HEK293 (cell line): ENCODE data around the gene IGF2BP2.

Source experiments
- CTCF ChIA-PET: fragments of 350-600 bp; formaldehyde crosslinking; extraction: SDS; loops from one replicate; lab custom pipeline; 2021; ENCODE audit warnings: antibody characterized with exemption; lab: Yijun Ruan, JAX
- POLR2A ChIA-PET: fragments of 300-600 bp; formaldehyde crosslinking; extraction: SDS; loops from one replicate; lab custom pipeline; 2020; ENCODE audit warnings: antibody characterized with exemption, inconsistent platforms; lab: Yijun Ruan, JAX
- H3K27ac ChIP-seq: fragments of 200-500 bp; sonication (Bioruptor generic); 2 replicates; pipeline ENCODE4 v1.5.1; 2014; ENCODE audit warnings: low read depth, low read length, control low read depth, inconsistent platforms; ENCODE audit errors: extremely low read depth
- H3K36me3 ChIP-seq, 2 experiments: fragments of 200-500 bp in 1 of 2; sonication (Bioruptor generic) in 1 of 2; 1 replicate in 1 of 2; 2 replicates in 1 of 2; pipeline ENCODE4 v1.5.1; 2014 to 2017; ENCODE audit warnings: inconsistent platforms in 2 of 2, low read length in 2 of 2; ENCODE audit not compliant: control insufficient read depth in 2 of 2, insufficient read depth in 1 of 2
- H3K4me1 ChIP-seq: fragments of 200-500 bp; sonication (Bioruptor generic); 2 replicates; pipeline ENCODE4 v1.5.1; 2014; ENCODE audit warnings: mild to moderate bottlenecking, low read length, inconsistent platforms; ENCODE audit not compliant: control insufficient read depth, insufficient read depth
- H3K4me3 ChIP-seq: 2 replicates; pipeline ENCODE4 v1.5.1; 2011; ENCODE audit warnings: low read depth, mild to moderate bottlenecking, control low read depth, low read length, moderate library complexity
- H3K9me3 ChIP-seq: fragments of 200-500 bp; sonication (Bioruptor generic); 2 replicates; pipeline ENCODE4 v1.5.1; 2014; ENCODE audit warnings: low read depth, low read length, inconsistent platforms; ENCODE audit not compliant: control insufficient read depth, insufficient read depth
- CTCF ChIP-seq: fragments of 450-650 bp; formaldehyde crosslinking; IDR thresholded peaks from 2 replicates; pipeline ENCODE4 v1.5.1; 2016; ENCODE audit warnings: missing biosample characterization, missing genetic modification characterization
- INSM2 ChIP-seq: fragments of 450-650 bp; formaldehyde crosslinking; IDR thresholded peaks from 2 replicates; pipeline ENCODE4 v1.5.1; 2016; ENCODE audit warnings: missing biosample characterization, missing genetic modification characterization
- KLF10 ChIP-seq: fragments of 450-650 bp; IDR thresholded peaks from 2 replicates; pipeline ENCODE4 v1.5.1; 2018; ENCODE audit warnings: missing biosample characterization, mild to moderate bottlenecking, missing genetic modification characterization
- SP2 ChIP-seq: fragments of 450-650 bp; formaldehyde crosslinking; IDR thresholded peaks from 2 replicates; pipeline ENCODE4 v1.5.1; 2016; ENCODE audit warnings: missing biosample characterization, missing genetic modification characterization
- SP7 ChIP-seq: fragments of 450-650 bp; formaldehyde crosslinking; IDR thresholded peaks from 2 replicates; pipeline ENCODE4 v1.5.1; 2016; ENCODE audit warnings: missing biosample characterization, missing genetic modification characterization
- ZBTB1 ChIP-seq: fragments of 450-650 bp; formaldehyde crosslinking; IDR thresholded peaks from 2 replicates; pipeline ENCODE4 v1.5.1; 2016; ENCODE audit warnings: missing biosample characterization, missing genetic modification characterization
- ZNF148 ChIP-seq: fragments of 450-650 bp; formaldehyde crosslinking; IDR thresholded peaks from 2 replicates; pipeline ENCODE4 v1.5.0; 2017; ENCODE audit warnings: missing biosample characterization, missing genetic modification characterization, borderline replicate concordance
- ZNF155 ChIP-seq: fragments of 450-650 bp; formaldehyde crosslinking; IDR thresholded peaks from 2 replicates; pipeline ENCODE4 v1.5.1; 2016; ENCODE audit warnings: missing biosample characterization, missing genetic modification characterization
- ZNF404 ChIP-seq: fragments of 450-650 bp; formaldehyde crosslinking; IDR thresholded peaks from 2 replicates; pipeline ENCODE4 v1.5.1; 2017; ENCODE audit warnings: missing biosample characterization, missing genetic modification characterization
- ZNF423 ChIP-seq: fragments of 450-650 bp; formaldehyde crosslinking; IDR thresholded peaks from 2 replicates; pipeline ENCODE4 v1.5.1; 2016; ENCODE audit warnings: missing biosample characterization, missing genetic modification characterization
- ZNF518A ChIP-seq: fragments of 450-650 bp; formaldehyde crosslinking; conservative IDR thresholded peaks from 2 replicates; pipeline ENCODE4 v1.5.1; 2016; ENCODE audit warnings: low read depth, missing biosample characterization, missing genetic modification characterization
- ZNF626 ChIP-seq: fragments of 450-650 bp; sonication (Bioruptor Pico); formaldehyde crosslinking; IDR thresholded peaks from 2 replicates; pipeline ENCODE4 v1.5.1; 2018; ENCODE audit warnings: missing biosample characterization, missing genetic modification characterization, inconsistent platforms
- ZNF670 ChIP-seq: fragments of 450-650 bp; formaldehyde crosslinking; IDR thresholded peaks from 2 replicates; pipeline ENCODE4 v1.5.1; 2016; ENCODE audit warnings: missing biosample characterization, missing genetic modification characterization, low read depth
- ZNF677 ChIP-seq: fragments of 450-650 bp; IDR thresholded peaks from 2 replicates; pipeline ENCODE4 v1.5.0; 2018; ENCODE audit warnings: missing biosample characterization, mild to moderate bottlenecking, missing genetic modification characterization, moderate library complexity
- ZNF785 ChIP-seq: fragments of 450-650 bp; formaldehyde crosslinking; IDR thresholded peaks from 2 replicates; pipeline ENCODE4 v1.5.1; 2016; ENCODE audit warnings: missing biosample characterization, missing genetic modification characterization
- TF ChIP-seq, protein P1 (sequence below): fragments of 450-650 bp; formaldehyde crosslinking; IDR thresholded peaks from 2 replicates; pipeline ENCODE4 v1.5.1; 2017; ENCODE audit warnings: missing biosample characterization, missing genetic modification characterization
- TF ChIP-seq, protein P2 (sequence below): fragments of 450-650 bp; formaldehyde crosslinking; IDR thresholded peaks from 2 replicates; pipeline ENCODE4 v1.5.1; 2016; ENCODE audit warnings: missing biosample characterization, missing genetic modification characterization

IGF2BP2 gene

DNA sequence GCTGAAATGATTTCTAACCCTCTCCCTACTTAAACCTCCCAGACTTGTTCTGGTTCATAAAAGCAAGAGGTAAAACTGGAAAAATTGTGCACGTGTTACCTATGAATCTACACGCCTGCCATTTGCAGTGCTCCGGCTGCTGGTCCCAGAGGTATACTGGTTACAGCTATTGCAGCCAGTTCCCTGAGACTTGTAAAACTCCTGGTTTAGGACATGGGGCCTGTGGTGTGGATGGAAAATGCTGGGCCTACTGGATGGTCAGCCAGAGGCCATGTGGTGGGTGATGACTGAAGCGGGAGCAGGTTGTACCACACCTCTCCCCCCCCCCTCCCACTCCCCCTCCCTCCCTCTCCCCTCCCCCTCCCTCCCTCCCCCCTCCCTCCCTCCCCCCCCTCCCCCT is 193.7 kb downstream of the IGF2BP2 start:
- CTCF ChIA-PET, result no interaction called here
- Histone ChIP-seq H3K4me1 (no peaks in the 10 kb centered on the region), H3K36me3 (peaks cover 0 to 41% of the 10 kb centered on the region in 2 experiments; a peak in 2 of 3 replicates)
- TF ChIP-seq ZNF670 (tag by site-specific recombination) (no peak), INSM2 (no peak), ZNF677 (tag by site-specific recombination) (no peak), ZNF404 (tag by site-specific recombination) (no peak), CTCF (no peak), ZNF785 (tag by site-specific recombination) (no peak)
- TF ChIP-seq, protein P1, sequence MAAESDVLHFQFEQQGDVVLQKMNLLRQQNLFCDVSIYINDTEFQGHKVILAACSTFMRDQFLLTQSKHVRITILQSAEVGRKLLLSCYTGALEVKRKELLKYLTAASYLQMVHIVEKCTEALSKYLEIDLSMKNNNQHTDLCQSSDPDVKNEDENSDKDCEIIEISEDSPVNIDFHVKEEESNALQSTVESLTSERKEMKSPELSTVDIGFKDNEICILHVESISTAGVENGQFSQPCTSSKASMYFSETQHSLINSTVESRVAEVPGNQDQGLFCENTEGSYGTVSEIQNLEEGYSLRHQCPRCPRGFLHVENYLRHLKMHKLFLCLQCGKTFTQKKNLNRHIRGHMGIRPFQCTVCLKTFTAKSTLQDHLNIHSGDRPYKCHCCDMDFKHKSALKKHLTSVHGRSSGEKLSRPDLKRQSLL (tag by site-specific recombination), result no peak
- TF ChIP-seq, all 188 proteins: peak for 0
- POLR2A ChIA-PET, result no interaction called here
- H3K9me3 ChIP-seq, result no peaks in the 10 kb centered on the region
- H3K4me3 ChIP-seq, result no peak overlapping the region
- H3K27ac ChIP-seq, result no peak overlapping the region

DNA sequence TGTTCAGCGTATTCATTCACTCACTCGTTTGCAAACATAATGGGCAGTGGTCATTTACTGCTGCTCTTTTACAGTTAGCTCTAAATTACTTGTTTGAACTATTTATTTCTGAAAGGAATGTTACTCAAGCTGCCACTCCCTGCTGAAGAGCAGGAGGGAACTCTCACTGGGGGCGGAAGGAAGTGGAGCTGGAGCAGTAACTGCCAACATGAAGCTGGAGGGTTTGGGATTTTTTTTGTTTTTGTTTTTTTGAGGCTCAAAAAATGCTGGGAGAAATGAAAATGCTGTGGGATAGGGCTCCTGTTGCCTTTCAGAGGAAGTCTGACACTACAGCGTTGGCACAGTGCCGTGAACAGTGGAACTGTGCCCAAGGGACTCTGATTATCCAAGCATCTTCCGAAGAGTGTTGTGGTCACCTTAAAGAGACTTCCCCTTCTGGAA is 194.6 kb downstream of the IGF2BP2 start:
- POLR2A ChIA-PET, result no interaction called here
- no peak overlapping the region for H3K27ac ChIP-seq
- H3K9me3 ChIP-seq, result no peaks in the 10 kb centered on the region
- no peaks in the 10 kb centered on the region for H3K4me1 ChIP-seq
- CTCF ChIA-PET, result no interaction called here
- peaks cover 0 to 50% of the 10 kb centered on the region in 2 experiments; a peak in 2 of 3 replicates for H3K36me3 ChIP-seq
- no peak overlapping the region for H3K4me3 ChIP-seq
- no peak for TF ChIP-seq ZNF148 (tag by site-specific recombination)
- no peak for TF ChIP-seq ZBTB1 (tag by site-specific recombination)
- TF ChIP-seq KLF10 (tag by site-specific recombination), result no peak
- TF ChIP-seq ZNF155 (tag by site-specific recombination), result no peak

- CTCF ChIA-PET, result no interaction called here
- Histone ChIP-seq H3K9me3 (no peaks in the 10 kb centered on the region), H3K36me3 (peaks cover 0 to 51% of the 10 kb centered on the region in 2 experiments; a peak in 2 of 3 replicates)
- TF ChIP-seq, protein P2, sequence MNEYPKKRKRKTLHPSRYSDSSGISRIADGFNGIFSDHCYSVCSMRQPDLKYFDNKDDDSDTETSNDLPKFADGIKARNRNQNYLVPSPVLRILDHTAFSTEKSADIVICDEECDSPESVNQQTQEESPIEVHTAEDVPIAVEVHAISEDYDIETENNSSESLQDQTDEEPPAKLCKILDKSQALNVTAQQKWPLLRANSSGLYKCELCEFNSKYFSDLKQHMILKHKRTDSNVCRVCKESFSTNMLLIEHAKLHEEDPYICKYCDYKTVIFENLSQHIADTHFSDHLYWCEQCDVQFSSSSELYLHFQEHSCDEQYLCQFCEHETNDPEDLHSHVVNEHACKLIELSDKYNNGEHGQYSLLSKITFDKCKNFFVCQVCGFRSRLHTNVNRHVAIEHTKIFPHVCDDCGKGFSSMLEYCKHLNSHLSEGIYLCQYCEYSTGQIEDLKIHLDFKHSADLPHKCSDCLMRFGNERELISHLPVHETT (tag by site-specific recombination), result no peak
- no peak for TF ChIP-seq SP7
- TF ChIP-seq ZNF518A (tag by site-specific recombination), result no peak
- TF ChIP-seq SP2 (tag by site-specific recombination), result no peak
- no peak for TF ChIP-seq ZNF423
- TF ChIP-seq ZNF626 (tag by site-specific recombination), result no peak
Measured at GRCh38 chr3:185629554-185630181, 195.2 kb downstream of the IGF2BP2 start.

More at GRCh38 chr3:185629554-185630181, 195.2 kb downstream of the IGF2BP2 start:
- no peak overlapping the region for H3K27ac ChIP-seq
- H3K4me3 ChIP-seq, result no peak overlapping the region
- H3K4me1 ChIP-seq, result no peaks in the 10 kb centered on the region
- POLR2A ChIA-PET, result no interaction called here
